Measurements from ENCODE around the gene HEYL. TPM values are rescaled to one million over a fixed set of nuclear protein-coding genes. Genes with fewer than 3 reads are reported as not detected.

HEYL gene
- total RNA-seq, 1 experiment from 2014 or later = not detected

GRCh38 chr1:39592069-39592468 lies 47.4 kb downstream of the HEYL start:
- BruUV-seq (replicated peaks) = no TSS peak
- Mint-ChIP-seq H3K9me3 (ENCODE audit: unreplicated experiment) (no peaks in the 10 kb centered on the region), H3K27ac (ENCODE audit: low read depth, unreplicated experiment) (no peak overlapping the region), H3K4me1 (ENCODE audit: insufficient read depth, unreplicated experiment) (no peaks in the 10 kb centered on the region), H3K36me3 (ENCODE audit: insufficient read depth, unreplicated experiment) (no peaks in the 10 kb centered on the region), H3K27me3 (ENCODE audit: insufficient read depth, unreplicated experiment) (peaks cover 29% of the 10 kb centered on the region), H3K4me3 (ENCODE audit: unreplicated experiment) (no peak overlapping the region)
- ChIA-PET POLR2A (no interaction called here), CTCF (interaction anchor here (0.6 to 3.5 kb wide), 3 partner anchors 14 to 126 kb away, joined by 3 to 11 read pairs (median 5); no protein-coding TSS in a partner anchor)
- intact Hi-C loops (cut with micrococcal nuclease) = no loop called here
- TF ChIP-seq, protein P1, sequence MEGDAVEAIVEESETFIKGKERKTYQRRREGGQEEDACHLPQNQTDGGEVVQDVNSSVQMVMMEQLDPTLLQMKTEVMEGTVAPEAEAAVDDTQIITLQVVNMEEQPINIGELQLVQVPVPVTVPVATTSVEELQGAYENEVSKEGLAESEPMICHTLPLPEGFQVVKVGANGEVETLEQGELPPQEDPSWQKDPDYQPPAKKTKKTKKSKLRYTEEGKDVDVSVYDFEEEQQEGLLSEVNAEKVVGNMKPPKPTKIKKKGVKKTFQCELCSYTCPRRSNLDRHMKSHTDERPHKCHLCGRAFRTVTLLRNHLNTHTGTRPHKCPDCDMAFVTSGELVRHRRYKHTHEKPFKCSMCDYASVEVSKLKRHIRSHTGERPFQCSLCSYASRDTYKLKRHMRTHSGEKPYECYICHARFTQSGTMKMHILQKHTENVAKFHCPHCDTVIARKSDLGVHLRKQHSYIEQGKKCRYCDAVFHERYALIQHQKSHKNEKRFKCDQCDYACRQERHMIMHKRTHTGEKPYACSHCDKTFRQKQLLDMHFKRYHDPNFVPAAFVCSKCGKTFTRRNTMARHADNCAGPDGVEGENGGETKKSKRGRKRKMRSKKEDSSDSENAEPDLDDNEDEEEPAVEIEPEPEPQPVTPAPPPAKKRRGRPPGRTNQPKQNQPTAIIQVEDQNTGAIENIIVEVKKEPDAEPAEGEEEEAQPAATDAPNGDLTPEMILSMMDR (IDR thresholded peaks at IDR 0.05; ENCODE audit: unreplicated experiment) = no peak
- no peak for DNase-seq (ENCODE audit: unreplicated experiment)

GRCh38 chr1:39590546-39590945 lies 48.9 kb downstream of the HEYL start:
- no peaks in the 10 kb centered on the region for H3K4me1 Mint-ChIP-seq (ENCODE audit: insufficient read depth, unreplicated experiment)
- H3K9me3 Mint-ChIP-seq (ENCODE audit: unreplicated experiment) = no peaks in the 10 kb centered on the region
- intact Hi-C loops (cut with micrococcal nuclease) = no loop called here
- peak; percentile 50 for DNase-seq (ENCODE audit: unreplicated experiment)
- BruUV-seq (replicated peaks) = no TSS peak
- ChIA-PET POLR2A (no interaction called here), CTCF (interaction anchor here (0.6 to 3.5 kb wide), 2 partner anchors 15 to 124 kb away, joined by 3 to 11 read pairs; no protein-coding TSS in a partner anchor)
- TF ChIP-seq, protein P1 (IDR thresholded peaks at IDR 0.05; ENCODE audit: unreplicated experiment) = no peak
- no peak overlapping the region for H3K27ac Mint-ChIP-seq (ENCODE audit: low read depth, unreplicated experiment)
- H3K36me3 Mint-ChIP-seq (ENCODE audit: insufficient read depth, unreplicated experiment) = no peaks in the 10 kb centered on the region
- H3K27me3 Mint-ChIP-seq (ENCODE audit: insufficient read depth, unreplicated experiment) = peaks cover 19% of the 10 kb centered on the region
- no peak overlapping the region for H3K4me3 Mint-ChIP-seq (ENCODE audit: unreplicated experiment)

GRCh38 chr1:39585933-39586332 lies 53.5 kb downstream of the HEYL start:
- CTCF ChIA-PET = no interaction called here
- TF ChIP-seq, protein P1 (IDR thresholded peaks at IDR 0.05; ENCODE audit: unreplicated experiment) = no peak
- H3K9me3 Mint-ChIP-seq (ENCODE audit: unreplicated experiment) = no peaks in the 10 kb centered on the region
- POLR2A ChIA-PET = interaction anchor here (0.6 to 1.5 kb wide), 2 partner anchors 9 to 19 kb away, joined by 3 to 4 read pairs; no protein-coding TSS in a partner anchor
- no peaks in the 10 kb centered on the region for H3K36me3 Mint-ChIP-seq (ENCODE audit: insufficient read depth, unreplicated experiment)
- H3K27me3 Mint-ChIP-seq (ENCODE audit: insufficient read depth, unreplicated experiment) = no peaks in the 10 kb centered on the region
- intact Hi-C loops (cut with micrococcal nuclease) = no loop called here
- no peaks in the 10 kb centered on the region for H3K4me1 Mint-ChIP-seq (ENCODE audit: insufficient read depth, unreplicated experiment)
- no peak overlapping the region for H3K27ac Mint-ChIP-seq (ENCODE audit: low read depth, unreplicated experiment)
- BruUV-seq (replicated peaks) = no TSS peak
- no peak for DNase-seq (ENCODE audit: unreplicated experiment)
- no peak overlapping the region for H3K4me3 Mint-ChIP-seq (ENCODE audit: unreplicated experiment)

GRCh38 chr1:39576016-39576657 lies 63.3 kb downstream of the HEYL start:
- TSS peak; percentile 71 for BruUV-seq (replicated peaks)
- intact Hi-C loops (cut with micrococcal nuclease) = no loop called here
- TF ChIP-seq, protein P1 (IDR thresholded peaks at IDR 0.05; ENCODE audit: unreplicated experiment) = no peak
- ChIA-PET POLR2A (interaction anchor here (0.6 to 4.8 kb wide), 11 partner anchors 8 to 655 kb away, joined by 3 to 36 read pairs (median 6); partner anchors contain the start of genes NDUFS5 and PPIE), CTCF (interaction anchor here (0.6 to 1.3 kb wide), 4 partner anchors 46 to 473 kb away, joined by 3 to 4 read pairs (median 4); no protein-coding TSS in a partner anchor)
- H3K9me3 Mint-ChIP-seq (ENCODE audit: unreplicated experiment) = no peaks in the 10 kb centered on the region
- no peaks in the 10 kb centered on the region for H3K27me3 Mint-ChIP-seq (ENCODE audit: insufficient read depth, unreplicated experiment)
- DNase-seq (ENCODE audit: unreplicated experiment) = peak; percentile 32
- peaks cover 16% of the 10 kb centered on the region for H3K4me1 Mint-ChIP-seq (ENCODE audit: insufficient read depth, unreplicated experiment)
- peak overlapping the region; percentile 88 for H3K4me3 Mint-ChIP-seq (ENCODE audit: unreplicated experiment)
- H3K36me3 Mint-ChIP-seq (ENCODE audit: insufficient read depth, unreplicated experiment) = peaks cover 57% of the 10 kb centered on the region
- peak overlapping the region; percentile 88 for H3K27ac Mint-ChIP-seq (ENCODE audit: low read depth, unreplicated experiment)

All from MCF 10A (cell line).